Right lung (tissue), 10 donors: ENCODE measurements around the gene OSM. TPM values are rescaled to one million over a fixed set of nuclear protein-coding genes. Genes with fewer than 3 reads are reported as not detected.

Experiments used
- DNase-seq, 2 donors: peaks; one replicate each; pipeline ENCODE4 v3.0.0-alpha.2; 2013
- long read RNA-seq, 8 donors: transcript quantifications; one replicate each; lab custom pipeline, GENCODE V29; 2026
- polyA plus RNA-seq, 5 donors: library from polyadenylated mRNA; unstranded; fragments of 120-200 nt; gene quantifications; one replicate each; pipeline versions ENCODE4 v1.2.1 to v1.2.3, GENCODE V29; 2013; ENCODE audit warnings: inconsistent platforms in 1 of 5, low replicate concordance in 1 of 5; ENCODE audit not compliant: insufficient read length in 5 of 5, insufficient read depth in 1 of 5

Gene OSM
- polyA plus RNA-seq = under 1 TPM; 0.06 to 0.86 (median 0.19) TPM
- long read RNA-seq, donor 1 = 0 reads
- long read RNA-seq, donor 2, partial matches to known transcripts = 0 of 1 reads
- long read RNA-seq, donor 2, other reads (novel, unspliced or antisense) = 0 of 1 reads
- long read RNA-seq, donor 3 = 0 reads
- long read RNA-seq, donor 4 = 0 reads
- long read RNA-seq, donor 5 = 0 reads
- long read RNA-seq, donor 6 = 0 reads
- long read RNA-seq, donor 7 = 0 reads
- long read RNA-seq, donor 8 = 0 reads

DNA sequence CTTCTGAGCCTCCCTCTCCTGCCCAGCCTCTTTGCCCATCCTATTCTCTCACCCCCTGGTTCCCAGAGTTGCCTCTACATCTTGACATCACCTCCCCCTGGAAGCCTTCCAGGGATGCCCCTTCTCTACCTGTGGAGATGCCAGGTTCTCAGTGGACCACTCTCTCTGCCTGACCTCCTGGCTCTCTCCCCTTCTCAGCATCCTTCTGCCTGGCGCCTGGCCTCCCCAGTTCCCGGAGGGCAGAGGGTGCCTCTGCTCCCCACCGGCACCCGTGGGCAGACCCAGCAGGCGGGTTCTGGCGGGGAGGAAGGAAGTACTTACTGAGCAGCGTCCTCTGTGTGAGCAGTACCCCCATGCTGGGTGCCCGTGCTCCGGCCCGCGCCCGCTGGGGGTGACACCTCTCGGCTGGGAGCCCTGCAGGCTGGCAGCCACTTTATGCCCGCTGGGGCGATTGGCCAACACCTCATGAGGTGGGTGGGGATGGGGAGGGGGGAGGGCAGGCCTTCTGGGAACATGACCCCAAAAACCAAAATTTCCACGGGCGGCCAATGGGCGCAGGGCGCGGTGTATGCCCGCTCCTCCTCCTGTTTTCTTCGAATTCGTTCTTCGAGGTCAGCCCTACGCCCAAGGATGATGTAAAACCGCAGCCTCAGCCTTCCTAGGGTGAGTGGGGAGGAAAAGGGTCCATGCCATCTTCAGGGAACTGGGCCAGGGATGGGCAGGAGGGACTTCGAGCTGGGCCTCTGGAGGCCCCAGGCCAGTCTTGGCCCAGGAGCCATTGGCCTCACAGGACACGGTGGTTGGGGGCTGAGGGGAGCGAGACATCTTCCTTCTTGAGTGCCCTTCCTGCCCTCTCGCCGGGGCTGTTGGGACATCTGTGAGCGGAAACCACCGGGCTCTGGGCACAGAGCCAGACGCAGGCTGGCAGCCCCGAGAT lies at the start of gene OSM:
Gene OSM (minus strand): TSS at position 407 of the 937 bp plus-strand sequence. CDS start 52 bp downstream, at position 355.
- no peak for DNase-seq

DNA sequence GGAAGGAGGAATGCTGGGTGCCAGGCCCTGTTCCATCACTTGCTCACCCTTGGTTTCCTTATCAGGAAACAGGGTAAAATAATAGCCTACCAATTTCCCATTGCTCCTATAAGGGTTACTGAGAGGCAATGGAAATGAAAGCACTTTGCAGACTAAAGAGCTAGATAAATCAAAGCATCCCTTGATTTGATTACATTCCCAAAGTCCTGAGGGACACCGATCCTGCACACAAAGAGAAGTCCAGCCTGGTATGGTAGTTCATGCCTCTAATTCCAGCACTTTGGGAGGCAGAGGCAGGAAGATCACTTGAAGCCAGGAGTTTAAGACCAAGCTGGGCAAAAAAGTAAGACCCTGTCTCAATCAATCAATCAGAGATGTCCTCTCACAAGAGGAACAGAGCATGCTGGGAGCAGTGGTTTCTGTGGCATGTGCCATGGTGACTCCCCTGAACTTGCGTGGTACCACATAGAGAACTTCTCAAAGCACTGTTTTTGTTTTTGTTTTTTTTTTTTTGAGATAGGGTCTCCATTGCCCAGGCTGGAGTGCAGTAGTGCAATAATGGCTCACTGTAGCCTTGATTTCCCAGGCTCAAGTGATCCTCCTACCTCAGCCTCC lies 49.4 kb upstream of the OSM start:
- DNase-seq = no peak

DNA sequence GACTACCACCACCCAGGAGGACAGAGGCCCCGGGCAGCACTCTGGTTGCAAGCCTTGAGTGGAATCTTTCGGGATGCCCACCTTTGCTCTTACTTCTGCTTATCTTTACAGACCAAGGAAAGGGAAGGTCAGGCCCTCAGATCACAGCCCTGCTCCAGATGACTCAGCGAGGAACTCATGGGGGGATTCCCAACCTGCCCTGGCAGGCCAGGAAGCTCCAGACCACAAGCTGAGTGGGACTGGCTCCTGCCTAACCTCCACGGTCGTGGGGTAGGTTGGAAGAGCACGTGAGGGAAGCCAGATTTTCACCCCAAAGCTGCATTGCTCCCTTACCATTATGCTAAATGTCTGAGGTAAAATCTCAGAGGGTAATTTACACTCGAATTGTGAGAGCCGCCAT lies 48.3 kb upstream of the OSM start:
- DNase-seq = no peak

DNA sequence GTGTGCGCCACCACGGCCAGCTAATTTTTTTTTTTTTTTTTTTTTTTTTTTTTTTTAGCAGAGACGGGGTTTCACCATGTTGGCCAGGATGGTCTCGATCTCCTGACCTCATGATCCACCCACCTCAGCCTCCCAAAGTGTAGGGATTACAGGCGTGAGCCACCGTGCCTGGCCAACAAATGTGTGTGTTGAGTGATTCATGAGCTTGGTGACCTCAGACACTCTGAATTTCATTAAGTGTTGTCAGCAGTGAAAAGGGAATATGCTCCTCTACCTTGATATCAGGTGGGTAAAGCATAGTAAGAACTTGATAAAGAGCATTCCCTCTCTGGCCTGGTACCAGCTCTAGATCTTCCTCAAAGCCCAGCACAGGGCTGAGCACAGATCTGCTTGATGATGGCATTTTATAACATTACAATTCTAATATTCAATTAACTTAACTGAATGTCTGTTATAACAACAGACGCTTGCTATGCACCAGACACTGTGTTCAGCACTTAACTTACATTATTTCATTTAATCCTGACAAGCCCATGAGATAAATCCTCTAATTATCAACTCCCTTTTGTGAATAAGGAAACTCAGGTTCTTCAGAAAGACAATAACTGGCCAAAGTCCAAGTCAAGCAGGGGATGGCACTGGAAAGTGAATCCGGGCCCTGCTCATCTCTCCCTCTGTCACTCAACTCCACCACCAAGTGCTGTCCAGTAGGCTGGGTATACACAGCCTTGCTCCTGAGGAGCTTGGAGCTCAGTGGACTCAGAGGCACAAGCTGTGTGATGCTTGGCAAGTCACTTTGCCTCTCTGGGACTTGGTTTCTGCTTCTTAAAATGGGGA lies 47.1 kb upstream of the OSM start:
- DNase-seq = no peak

DNA sequence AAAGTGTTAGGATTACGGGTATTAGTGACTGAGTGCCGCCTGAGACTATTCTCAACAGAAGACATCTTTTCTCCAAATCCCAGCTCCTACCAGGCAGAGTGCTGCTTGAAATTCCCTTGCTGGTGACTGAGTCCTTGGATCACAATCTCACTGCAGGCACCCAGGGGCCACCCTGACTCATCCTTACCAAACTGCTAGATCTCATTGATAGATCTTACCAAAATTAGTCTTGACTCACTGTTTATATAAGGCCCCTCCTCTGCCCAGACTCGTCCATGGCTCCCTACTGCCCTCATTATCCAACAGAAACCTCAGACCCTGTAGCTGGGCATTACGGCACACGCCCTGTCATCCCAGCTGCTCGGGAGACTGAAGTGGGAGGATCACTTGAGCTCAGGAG lies 45.4 kb upstream of the OSM start:
- no peak for DNase-seq

DNA sequence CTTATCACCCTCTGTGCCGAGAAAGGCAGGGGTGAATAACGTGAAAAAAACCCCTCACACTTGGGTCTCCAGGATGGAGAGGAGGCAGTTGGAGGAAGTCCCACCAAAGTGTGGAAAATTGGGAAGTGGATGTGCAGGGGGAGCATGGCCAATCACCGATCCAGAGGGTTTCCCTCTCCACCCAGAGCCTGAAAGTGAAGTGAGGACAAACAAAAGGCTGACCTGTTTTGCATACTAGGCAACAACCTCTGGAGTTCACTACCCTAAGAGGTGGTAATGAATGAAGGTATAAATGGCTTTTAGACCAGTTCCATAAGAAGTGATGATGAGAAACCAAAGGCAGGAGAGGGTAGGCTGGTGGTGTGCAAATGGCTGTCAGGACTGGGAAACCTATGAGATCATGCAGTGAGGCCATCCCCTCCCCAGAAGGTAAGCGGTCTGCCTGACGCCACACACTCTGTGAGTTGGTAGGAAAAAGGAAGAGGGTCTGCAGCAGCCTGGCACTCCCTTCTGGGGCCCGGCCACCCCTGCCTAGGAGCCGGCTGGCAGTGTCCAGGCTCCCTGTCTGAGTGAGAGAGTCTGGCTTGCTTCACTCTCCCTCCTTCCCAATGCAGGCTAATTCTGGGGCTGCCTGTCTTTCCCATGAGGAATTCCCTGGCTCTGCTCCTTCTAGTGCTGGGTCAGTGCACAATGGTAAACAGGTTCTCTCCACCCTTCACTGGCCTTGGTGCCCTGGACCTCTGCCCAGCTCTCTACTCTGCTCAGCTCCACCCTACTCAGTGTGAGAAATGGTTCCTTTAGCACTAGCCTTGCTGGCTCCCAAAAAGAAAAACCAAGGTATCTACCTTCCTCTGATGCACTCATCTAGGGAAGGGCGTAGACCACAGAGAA lies 44.5 kb upstream of the OSM start:
- DNase-seq = no peak

DNA sequence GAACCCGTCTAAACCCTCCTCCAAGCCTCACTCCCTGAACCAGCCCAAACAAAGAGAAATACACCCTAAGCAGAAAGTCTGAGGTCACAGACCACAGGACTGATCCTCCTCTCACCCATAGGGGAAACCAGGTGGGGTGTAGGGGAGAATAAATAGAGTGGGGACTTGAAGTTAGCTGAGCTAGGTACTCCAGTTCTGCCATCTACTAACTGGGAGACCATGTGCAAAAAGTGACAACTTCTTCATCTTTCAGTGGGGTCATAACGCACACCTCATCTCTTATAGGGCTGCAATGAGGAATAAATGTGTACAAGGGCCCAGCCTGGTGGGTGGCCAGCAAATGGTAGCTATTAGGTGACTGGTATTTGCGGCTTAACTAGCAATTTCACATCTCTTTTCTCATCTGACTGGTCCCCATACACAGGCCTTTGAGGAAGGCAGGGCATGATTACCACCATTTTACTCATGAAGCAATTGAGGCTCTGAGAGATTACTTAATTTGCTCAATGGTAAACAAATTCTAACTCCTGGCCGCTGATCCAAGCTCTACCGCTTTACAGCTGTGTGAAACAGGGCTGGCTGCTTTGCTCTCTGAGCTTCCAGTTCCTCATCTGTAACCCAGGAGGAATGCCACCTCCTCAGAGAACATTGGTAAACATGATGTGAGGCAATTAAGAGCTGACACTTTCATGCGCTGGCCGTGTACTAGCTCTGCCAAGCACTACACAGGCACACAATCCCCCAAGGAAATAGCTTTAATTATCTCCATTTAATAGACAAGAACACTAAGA lies 43.5 kb upstream of the OSM start:
- no peak for DNase-seq

DNA sequence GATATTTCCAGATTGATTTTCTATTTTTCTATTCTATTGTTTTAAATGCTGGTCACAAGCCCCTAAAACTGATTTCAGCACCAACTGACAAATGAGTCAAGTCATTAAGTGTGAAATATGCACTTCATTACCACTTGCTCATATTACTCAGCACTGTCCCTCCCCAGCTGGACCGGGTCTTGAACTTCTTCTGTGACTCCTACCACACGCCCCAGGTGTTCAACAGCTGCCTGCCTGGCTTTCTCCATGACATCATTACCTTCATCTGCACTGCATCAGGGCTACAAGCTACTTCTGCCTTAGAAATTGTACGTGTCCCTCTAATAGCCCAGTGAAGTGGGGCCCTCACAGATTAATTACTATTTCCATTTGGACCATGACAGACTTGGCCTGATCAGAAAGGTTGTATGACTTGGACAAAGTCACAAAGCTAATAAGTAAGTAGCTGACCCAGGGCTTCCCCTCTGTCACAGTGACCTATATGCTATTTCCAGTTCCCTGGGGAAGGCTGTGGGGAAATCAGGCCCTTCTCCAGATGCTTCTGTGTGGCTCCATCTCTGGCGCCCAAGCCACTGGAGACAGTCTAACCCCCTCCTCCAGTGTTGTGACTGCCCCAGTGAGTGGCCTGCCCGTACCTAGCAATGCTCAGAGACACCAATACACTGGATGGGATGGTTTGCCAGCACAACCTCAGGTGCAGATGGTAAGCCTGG lies 42.0 kb upstream of the OSM start:
- DNase-seq = no peak

DNA sequence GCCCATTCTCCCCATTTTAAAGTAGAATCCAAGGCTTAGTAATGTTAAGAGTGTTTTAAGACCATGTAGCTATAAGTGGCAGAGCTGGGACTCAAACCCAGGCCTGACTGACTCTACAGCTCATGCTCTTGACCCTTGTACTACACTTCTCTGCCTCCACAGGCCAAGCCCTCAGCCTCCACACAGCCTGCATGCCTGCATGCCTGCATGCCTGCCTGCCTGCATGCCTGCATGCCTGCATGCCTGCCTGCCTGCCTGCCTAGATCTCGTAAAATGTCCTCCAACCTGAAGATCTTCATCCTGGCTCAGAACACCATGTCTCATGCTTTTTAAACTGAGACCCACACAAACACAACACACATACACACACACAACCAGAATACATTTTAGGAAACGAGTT lies 41.4 kb upstream of the OSM start:
- DNase-seq = no peak

DNA sequence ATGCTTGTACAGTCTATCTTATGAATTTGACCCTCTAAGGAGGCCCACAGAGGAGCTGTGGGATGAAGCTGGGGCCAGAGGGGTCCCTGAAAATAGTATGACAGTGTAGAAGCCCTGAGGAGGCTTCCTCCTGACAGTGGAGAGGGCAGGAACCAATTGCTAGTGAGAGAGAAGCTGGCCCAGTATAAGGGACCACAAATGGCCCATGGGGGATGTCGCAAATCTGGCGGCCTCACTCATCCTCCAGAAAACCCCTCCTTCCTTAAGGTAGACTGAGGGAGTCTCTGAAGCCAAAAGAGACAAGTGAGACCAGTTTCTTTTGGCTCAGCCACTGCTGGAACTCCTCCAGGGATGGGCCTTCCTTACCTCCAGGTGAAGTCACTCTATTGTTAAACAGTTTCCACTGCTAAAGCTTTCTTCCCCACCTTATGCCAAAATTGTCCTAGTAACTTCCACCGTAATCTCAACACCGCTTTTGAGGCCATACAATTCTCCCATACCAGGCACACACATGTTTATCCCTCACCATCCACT lies 40.5 kb upstream of the OSM start:
- no peak for DNase-seq

DNA sequence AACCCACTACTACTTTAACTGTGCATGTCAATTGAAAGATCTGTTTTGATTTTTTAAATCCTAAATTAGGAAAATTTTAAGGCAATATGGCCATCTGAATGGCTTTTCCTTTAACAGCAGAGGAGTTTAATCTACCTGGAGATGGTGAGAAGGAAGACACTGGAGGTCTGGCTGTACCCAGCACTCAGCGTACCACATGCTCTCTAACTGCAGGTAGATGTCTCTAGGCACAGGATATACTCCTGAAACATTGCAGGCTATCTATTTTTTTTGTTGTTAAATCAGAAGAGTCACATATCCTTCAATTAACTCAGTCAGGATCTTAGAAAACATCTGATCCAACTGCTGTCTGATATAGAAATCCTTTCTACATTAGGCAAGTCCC lies 40.0 kb upstream of the OSM start:
- no peak for DNase-seq

DNA sequence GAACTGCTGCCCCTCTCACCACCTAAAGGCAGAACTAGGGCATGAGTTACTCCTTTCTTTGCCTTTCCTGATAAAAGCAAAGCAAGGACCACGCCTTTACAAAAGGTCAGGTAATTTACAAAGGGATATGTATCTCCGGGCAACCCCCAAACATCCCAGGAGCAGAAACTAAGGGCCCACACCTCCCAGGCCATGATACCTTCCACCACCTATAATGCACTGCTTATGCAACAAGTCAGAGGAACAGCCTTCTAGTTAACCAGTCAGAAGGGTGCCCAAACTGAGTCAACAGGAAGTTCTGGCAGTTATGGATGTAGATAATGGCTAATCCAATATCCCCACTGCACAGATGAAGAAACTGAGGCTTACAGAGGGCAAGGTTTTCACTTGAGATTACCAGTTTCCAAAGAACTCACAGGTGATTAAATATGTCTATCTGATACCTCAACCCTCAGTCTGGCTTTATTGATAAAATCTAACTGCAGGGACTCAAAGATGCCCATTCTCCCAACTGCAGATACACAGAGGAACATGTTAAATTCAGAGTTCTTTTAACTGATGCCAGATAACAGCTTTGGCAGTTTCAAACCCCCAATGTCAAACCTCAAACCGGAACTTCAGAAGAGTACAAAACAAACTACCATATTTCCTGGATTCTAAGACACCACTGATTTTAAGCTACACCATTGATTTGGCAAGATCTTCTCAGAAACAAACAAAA lies 39.4 kb upstream of the OSM start:
- no peak for DNase-seq

DNA sequence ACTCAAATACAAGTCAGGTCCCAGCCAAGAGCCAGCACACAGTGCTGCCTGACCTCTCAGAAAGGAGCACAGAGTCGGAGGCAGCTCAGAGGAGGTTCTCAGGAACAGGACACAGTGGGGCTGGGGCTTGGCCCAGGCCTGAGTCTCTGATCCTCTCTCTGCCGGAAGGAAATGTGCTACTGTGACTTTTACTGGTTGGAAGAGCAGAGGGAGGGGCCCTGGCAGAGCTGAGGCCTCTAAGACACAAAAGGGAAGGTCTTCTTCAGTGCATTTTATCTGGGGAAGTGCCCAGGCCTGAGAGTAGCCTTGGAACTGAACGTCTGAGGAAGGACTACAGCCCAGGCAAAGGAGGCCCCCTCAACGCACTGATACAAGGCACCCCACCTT lies 38.9 kb upstream of the OSM start:
- DNase-seq = no peak

DNA sequence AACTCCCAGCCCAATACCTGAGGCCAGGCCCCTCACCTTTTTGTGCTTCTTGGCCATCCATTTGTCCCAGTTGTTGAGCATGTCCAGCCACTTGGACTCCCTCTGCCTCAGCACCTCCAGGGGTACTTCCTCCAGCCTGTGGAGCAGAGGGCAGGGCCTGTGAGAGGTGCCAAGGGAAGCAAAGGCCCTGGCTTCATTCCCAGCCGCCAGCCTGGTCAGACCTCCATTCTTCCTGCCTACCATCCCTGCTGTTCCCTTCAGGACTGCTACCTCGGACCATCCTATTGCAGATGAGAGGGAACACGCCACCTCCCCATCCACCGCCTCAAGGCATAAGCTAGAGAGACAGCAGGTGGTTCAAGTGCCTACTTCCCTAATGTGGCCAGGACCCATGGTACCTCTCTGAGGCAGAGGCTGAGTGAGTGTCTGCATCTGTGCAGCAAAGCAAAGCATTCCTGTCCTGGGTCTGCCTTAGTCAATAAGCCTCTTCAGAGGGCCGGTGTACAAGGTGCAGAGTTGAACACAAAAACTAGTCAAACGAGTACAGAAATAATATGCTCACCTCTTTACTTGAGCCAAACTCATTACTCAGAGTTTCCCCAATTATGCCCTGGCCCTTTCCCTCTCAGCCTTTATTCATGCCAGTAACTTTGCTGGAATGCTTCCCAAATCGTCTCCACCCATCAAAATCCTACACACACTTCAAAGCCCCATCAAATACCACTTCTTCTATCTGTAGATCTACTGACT lies 38.0 kb upstream of the OSM start:
- DNase-seq = no peak

DNA sequence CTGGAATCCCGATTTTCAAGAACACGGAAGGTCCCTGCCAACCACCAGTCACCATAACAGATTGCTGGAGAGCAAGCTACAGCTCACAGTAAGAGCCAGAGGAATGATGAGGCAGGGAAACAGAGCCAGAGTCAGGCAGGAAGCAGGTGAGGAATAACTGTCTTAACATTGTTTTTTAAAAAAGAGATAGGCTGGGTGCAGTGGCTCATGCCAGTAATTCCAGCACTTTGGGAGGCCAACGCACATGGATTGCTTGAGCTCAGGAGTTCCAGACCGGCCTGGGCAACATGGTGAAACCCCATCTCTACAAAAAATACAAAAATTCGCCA lies 36.1 kb upstream of the OSM start:
- no peak for DNase-seq

DNA sequence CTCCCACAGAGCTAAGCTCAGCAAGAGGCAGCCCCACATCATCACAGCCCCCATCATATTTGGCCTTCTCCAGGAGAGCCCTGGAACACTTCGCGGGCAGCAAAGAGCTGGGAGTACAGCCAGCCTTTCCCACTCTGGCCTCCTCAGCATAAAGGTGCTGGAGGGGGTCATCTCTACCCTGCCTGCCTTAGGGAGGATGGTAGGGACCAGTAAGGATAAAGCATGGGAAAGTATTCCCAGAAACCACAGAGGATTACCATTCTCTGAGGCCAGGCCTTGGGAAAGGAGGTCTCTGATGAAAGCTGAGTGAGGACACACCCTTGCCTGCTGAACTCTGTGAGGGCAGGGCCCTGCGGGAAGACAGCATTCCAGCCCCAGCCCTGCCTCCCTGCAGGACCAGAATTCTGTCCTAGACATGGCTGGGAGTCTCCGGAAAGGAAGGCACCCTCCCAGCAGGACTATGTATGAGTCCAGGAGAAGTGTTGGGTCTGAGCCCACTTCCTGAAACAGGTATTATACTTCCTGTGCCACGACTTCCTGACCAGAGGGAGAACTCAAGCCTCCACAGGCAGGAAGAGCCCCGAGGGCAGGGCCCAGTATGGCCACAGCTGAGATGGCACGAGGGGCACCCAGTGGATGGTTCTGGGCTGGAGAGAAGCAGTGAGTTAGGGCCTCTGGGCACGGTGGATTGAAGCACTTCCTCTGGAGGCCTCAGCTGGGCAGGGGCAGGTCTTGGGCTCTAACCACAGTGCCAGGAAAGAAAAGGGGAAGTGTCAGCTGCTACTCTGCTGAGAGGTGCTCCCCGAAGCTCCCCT lies 35.6 kb upstream of the OSM start:
- no peak for DNase-seq

DNA sequence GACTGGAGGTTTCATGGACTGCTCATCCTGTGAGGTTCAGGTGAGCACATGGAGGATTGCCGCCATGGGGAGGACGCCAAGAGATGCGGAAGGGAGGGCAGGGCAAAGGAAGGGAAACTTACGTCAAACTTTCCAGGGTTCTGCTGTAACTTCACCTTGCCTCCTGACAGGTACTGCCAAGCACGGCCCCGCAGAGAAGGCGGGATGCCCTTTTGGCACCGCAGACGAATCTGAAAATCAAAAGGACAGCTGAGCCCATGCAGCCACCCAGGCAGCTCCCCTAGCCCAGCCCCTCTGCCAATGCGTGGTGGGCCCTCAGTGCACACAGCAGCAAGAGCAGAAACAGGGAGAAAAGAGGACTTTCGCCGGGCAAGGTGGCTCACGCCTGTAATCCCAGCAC lies 32.7 kb upstream of the OSM start:
- DNase-seq = no peak
